ENCODE measurements around the gene DMWD. TPM values are rescaled to one million over a fixed set of nuclear protein-coding genes. Genes with fewer than 3 reads are reported as not detected.

Gene DMWD
- total RNA-seq, 4 donors from 2014 or later, result 9.1 to 32.2 (median 23.5) TPM

GRCh38 chr19:45774765-45775164, 17.9 kb downstream of the DMWD start:
- H3K36me3 ChIP-seq, result peaks cover 14 to 53% (median 15%) of the 10 kb centered on the region in 3 donors
- peaks cover 15 to 37% (median 21%) of the 10 kb centered on the region in 3 donors for H3K4me1 ChIP-seq
- intact Hi-C loops (cut with DNase I), result no loop called here
- H3K27ac ChIP-seq, result no peak overlapping the region
- H3K9me3 ChIP-seq, result no peaks in the 10 kb centered on the region
- no peak overlapping the region for H3K4me3 ChIP-seq
- TF ChIP-seq CTCF (IDR thresholded peaks at IDR 0.05), result peak in 1 of 6 experiments; percentile 15
- TF ChIP-seq POLR2A (IDR thresholded peaks at IDR 0.05), result no peak
- WGBS, 2 donors, result 90 to 91% methylated on average over 7 to 9 of the region's 9 CpGs
- H3K27me3 ChIP-seq, result no peaks in the 10 kb centered on the region
- no peak for DNase-seq

GRCh38 chr19:45773384-45773783, 19.3 kb downstream of the DMWD start:
- H3K27ac ChIP-seq, result no peak overlapping the region
- TF ChIP-seq POLR2A (IDR thresholded peaks at IDR 0.05), result no peak
- TF ChIP-seq CTCF (IDR thresholded peaks at IDR 0.05), result no peak
- WGBS, 2 donors, result 34 to 40% methylated on average over 2 of the region's 2 CpGs
- intact Hi-C loops (cut with DNase I), result no loop called here
- DNase-seq, result no peak
- H3K4me3 ChIP-seq, result no peak overlapping the region
- H3K36me3 ChIP-seq, result peaks cover 14 to 50% (median 15%) of the 10 kb centered on the region in 3 donors
- H3K27me3 ChIP-seq, result no peaks in the 10 kb centered on the region
- H3K4me1 ChIP-seq, result peaks cover 5 to 25% (median 10%) of the 10 kb centered on the region in 3 donors
- H3K9me3 ChIP-seq, result no peaks in the 10 kb centered on the region

- Histone ChIP-seq H3K4me3 (no peak overlapping the region), H3K27me3 (peaks cover 0 to under 1% (median 0%) of the 10 kb centered on the region in 4 donors), H3K9me3 (no peaks in the 10 kb centered on the region), H3K4me1 (peaks cover 5 to 23% (median 9%) of the 10 kb centered on the region in 3 donors), H3K27ac (no peak overlapping the region), H3K36me3 (peaks cover 14 to 46% (median 15%) of the 10 kb centered on the region in 3 donors)
- no peak for DNase-seq
- intact Hi-C loops (cut with DNase I), result no loop called here
- TF ChIP-seq POLR2A (IDR thresholded peaks at IDR 0.05) (no peak), CTCF (IDR thresholded peaks at IDR 0.05) (no peak)
- WGBS, 2 donors, result 80% methylated on average over 1 of the region's 3 CpGs; no CpG with 5 or more reads in 1 of the 2 donors
Measured at GRCh38 chr19:45772912-45773311, 19.7 kb downstream of the DMWD start.

GRCh38 chr19:45772130-45772840, 20.4 kb downstream of the DMWD start:
- Histone ChIP-seq H3K36me3 (peaks cover 8 to 39% (median 10%) of the 10 kb centered on the region in 3 donors), H3K9me3 (no peaks in the 10 kb centered on the region), H3K4me3 (no peak overlapping the region), H3K27ac (peak overlapping the region in 2 of 4 donors; percentile 96 to 98), H3K4me1 (peaks cover 8 to 30% (median 9%) of the 10 kb centered on the region in 3 donors), H3K27me3 (peaks cover 0 to 2% (median 0%) of the 10 kb centered on the region in 4 donors)
- no peak for TF ChIP-seq POLR2A (IDR thresholded peaks at IDR 0.05)
- no peak for TF ChIP-seq CTCF (IDR thresholded peaks at IDR 0.05)
- 69 to 75% methylated on average over 10 of the region's 14 CpGs for WGBS, 2 donors
- DNase-seq, result no peak
- intact Hi-C loops (cut with DNase I), result no loop called here

GRCh38 chr19:45771311-45771933, 21.2 kb downstream of the DMWD start:
- no peak for TF ChIP-seq CTCF (IDR thresholded peaks at IDR 0.05)
- TF ChIP-seq POLR2A (IDR thresholded peaks at IDR 0.05), result no peak
- 68 to 70% methylated on average over 15 to 21 of the region's 46 CpGs for WGBS, 2 donors
- H3K4me1 ChIP-seq, result peaks cover 17 to 38% (median 17%) of the 10 kb centered on the region in 3 donors
- H3K4me3 ChIP-seq, result peak overlapping the region in 2 of 4 donors; percentile 76 to 79
- H3K27ac ChIP-seq, result peak overlapping the region; percentile 84 to 98 (median 96)
- H3K36me3 ChIP-seq, result peaks cover 0 to 31% (median 5%) of the 10 kb centered on the region in 3 donors
- peaks cover 0 to 7% (median 0%) of the 10 kb centered on the region in 4 donors for H3K27me3 ChIP-seq
- intact Hi-C loops (cut with DNase I), result no loop called here
- no peaks in the 10 kb centered on the region for H3K9me3 ChIP-seq
- no peak for DNase-seq
